Mesenchymal stem cell (in vitro differentiated cells and primary cell): Measurements from ENCODE around the gene CD59.
"Not testable (repeated sequence)": the region's sequence is repeated elsewhere in the genome, so short reads cannot be mapped to it uniquely, and the experiment has no call there.

Experiments used
- DNase-seq: peaks from one replicate; pipeline ENCODE4 v3.0.0-alpha.2; 2013
- H2AFZ ChIP-seq: one replicate; pipeline ENCODE4 v1.6.1; 2013; ENCODE audit warnings: low read depth, mild to moderate bottlenecking, control low read depth, inconsistent platforms, low read length, moderate library complexity
- H2AK5ac ChIP-seq: 2 replicates; pipeline ENCODE4 v1.6.1; 2013; ENCODE audit warnings: low read length, moderate library complexity, mild to moderate bottlenecking, inconsistent platforms; ENCODE audit not compliant: severe bottlenecking
- H2BK120ac ChIP-seq: one replicate; pipeline ENCODE4 v1.6.1; 2013; ENCODE audit warnings: low read depth, mild to moderate bottlenecking, inconsistent platforms, low read length, moderate library complexity
- H2BK12ac ChIP-seq, 2 experiments: one replicate each; pipeline ENCODE4 v1.6.1; 2013; ENCODE audit warnings: inconsistent platforms in 2 of 2, low read length in 2 of 2, mild to moderate bottlenecking in 2 of 2, moderate library complexity in 2 of 2, control low read depth in 1 of 2
- H2BK15ac ChIP-seq: one replicate; pipeline ENCODE4 v1.6.1; 2013; ENCODE audit warnings: mild to moderate bottlenecking, low read depth, inconsistent platforms; ENCODE audit not compliant: poor library complexity, severe bottlenecking
- H2BK5ac ChIP-seq: 2 replicates; pipeline ENCODE4 v1.6.1; 2013; ENCODE audit warnings: low read depth, mild to moderate bottlenecking, low read length, control low read depth, inconsistent platforms; ENCODE audit not compliant: poor library complexity, severe bottlenecking
- H3K14ac ChIP-seq, 2 experiments: one replicate each; pipeline ENCODE4 v1.6.1; 2013; ENCODE audit warnings: inconsistent platforms in 2 of 2, low read length in 2 of 2, control low read depth in 1 of 2, mild to moderate bottlenecking in 1 of 2, moderate library complexity in 1 of 2
- H3K18ac ChIP-seq, 2 experiments: one replicate each; pipeline ENCODE4 v1.6.1; 2013; ENCODE audit warnings: inconsistent platforms in 2 of 2, low read length in 2 of 2, control low read depth in 1 of 2, low read depth in 1 of 2, mild to moderate bottlenecking in 1 of 2
- H3K23ac ChIP-seq, 2 experiments: one replicate each; pipeline ENCODE4 v1.6.1; 2013; ENCODE audit warnings: inconsistent platforms in 2 of 2, low read length in 2 of 2, mild to moderate bottlenecking in 2 of 2, moderate library complexity in 2 of 2, control low read depth in 1 of 2
- H3K27ac ChIP-seq: 2 replicates; pipeline ENCODE4 v1.5.1; 2013; ENCODE audit warnings: mild to moderate bottlenecking, moderate library complexity, low read length, control low read depth, inconsistent platforms; ENCODE audit not compliant: poor library complexity, severe bottlenecking
- H3K27me3 ChIP-seq, 2 experiments: 2 replicates each; pipeline versions ENCODE4 v1.6.1 to v1.7.0; 2013; ENCODE audit warnings: low read length in 2 of 2, mild to moderate bottlenecking in 2 of 2, moderate library complexity in 2 of 2, control low read depth in 1 of 2, inconsistent platforms in 1 of 2; ENCODE audit not compliant: control insufficient read depth in 1 of 2, insufficient read depth in 1 of 2
- H3K36me3 ChIP-seq, 2 experiments: 2 replicates each; pipeline versions ENCODE4 v1.6.1 to v1.7.0; 2013; ENCODE audit warnings: low read length in 2 of 2, control low read depth in 1 of 2, inconsistent platforms in 1 of 2, low read depth in 1 of 2, mild to moderate bottlenecking in 1 of 2; ENCODE audit not compliant: insufficient read depth in 2 of 2, control insufficient read depth in 1 of 2
- H3K4ac ChIP-seq, 2 experiments: one replicate each; pipeline ENCODE4 v1.6.1; 2013; ENCODE audit warnings: inconsistent platforms in 2 of 2, low read length in 2 of 2, mild to moderate bottlenecking in 2 of 2, moderate library complexity in 2 of 2, control low read depth in 1 of 2, low read depth in 1 of 2
- H3K4me1 ChIP-seq: 2 replicates; pipeline ENCODE4 v1.6.1; 2013; ENCODE audit warnings: low read depth, low read length, control low read depth; ENCODE audit not compliant: control insufficient read depth, insufficient read depth
- H3K4me2 ChIP-seq: 2 replicates; pipeline ENCODE4 v1.6.1; 2013; ENCODE audit warnings: low read length, mild to moderate bottlenecking, inconsistent platforms; ENCODE audit not compliant: poor library complexity, severe bottlenecking
- H3K4me3 ChIP-seq, 2 experiments: 2 replicates each; pipeline versions ENCODE4 v1.5.1 to v1.7.0; 2013; ENCODE audit warnings: low read length in 2 of 2, mild to moderate bottlenecking in 2 of 2, control low read depth in 1 of 2, low read depth in 1 of 2; ENCODE audit not compliant: insufficient read depth in 1 of 2
- H3K79me1 ChIP-seq: replicated peaks from 2 replicates; pipeline ENCODE4 v1.6.1; 2013; ENCODE audit warnings: mild to moderate bottlenecking, control low read depth, low read length, inconsistent platforms; ENCODE audit not compliant: poor library complexity, severe bottlenecking
- H3K9ac ChIP-seq: 2 replicates; pipeline ENCODE4 v1.7.0; 2013; ENCODE audit warnings: mild to moderate bottlenecking, low read length, moderate library complexity
- H3K9me3 ChIP-seq: 2 replicates; pipeline ENCODE4 v1.7.0; 2013; ENCODE audit warnings: mild to moderate bottlenecking, low read length; ENCODE audit not compliant: control insufficient read depth
- H4K8ac ChIP-seq: one replicate; pipeline ENCODE4 v1.6.1; 2013; ENCODE audit warnings: inconsistent platforms, mild to moderate bottlenecking, low read length, moderate library complexity
- H4K91ac ChIP-seq: one replicate; pipeline ENCODE4 v1.6.1; 2013; ENCODE audit warnings: mild to moderate bottlenecking, low read length, inconsistent platforms
- WGBS: methylation state at CpG from one replicate; pipeline ENCODE4 v1.1.7; 2013; ENCODE audit warnings: mixed read lengths; 5-methylcytosine and 5-hydroxymethylcytosine counted together

CD59 gene

GRCh38 chr11:33684003-33684706 lies 52.1 kb downstream of the CD59 start:
- Histone ChIP-seq H2AFZ (no peak overlapping the region), H2BK12ac (no peak overlapping the region), H4K8ac (no peak overlapping the region), H3K27me3 (no peaks in the 10 kb centered on the region), H3K4ac (no peak overlapping the region), H3K36me3 (no peaks in the 10 kb centered on the region), H2BK5ac (no peak overlapping the region), H3K4me3 (no peak overlapping the region), H3K4me1 (peaks cover 12% of the 10 kb centered on the region), H3K14ac (no peak overlapping the region), H3K79me1 (no peaks in the 10 kb centered on the region), H3K23ac (no peak overlapping the region), H2BK15ac (no peak overlapping the region), H2AK5ac (no peak overlapping the region), H3K9ac (peak overlapping the region; percentile 34), H3K9me3 (no peaks in the 10 kb centered on the region), H2BK120ac (no peak overlapping the region), H4K91ac (no peak overlapping the region), H3K27ac (no peak overlapping the region), H3K4me2 (no peak overlapping the region), H3K18ac (no peak overlapping the region)
- WGBS: 63% methylated on average over 4 of the region's 5 CpGs
- DNase-seq: no peak

- Histone ChIP-seq H3K36me3 (no peaks in the 10 kb centered on the region), H3K4me2 (no peak overlapping the region), H4K91ac (no peak overlapping the region), H3K4me1 (peaks cover 10% of the 10 kb centered on the region), H3K27me3 (no peaks in the 10 kb centered on the region), H3K9me3 (no peaks in the 10 kb centered on the region), H2BK5ac (no peak overlapping the region), H2AK5ac (no peak overlapping the region), H2BK15ac (no peak overlapping the region), H3K79me1 (no peaks in the 10 kb centered on the region), H3K4me3 (no peak overlapping the region), H3K23ac (no peak overlapping the region), H3K4ac (no peak overlapping the region), H3K14ac (no peak overlapping the region), H2AFZ (no peak overlapping the region), H2BK120ac (no peak overlapping the region), H3K27ac (no peak overlapping the region), H4K8ac (no peak overlapping the region), H3K9ac (no peak overlapping the region), H2BK12ac (no peak overlapping the region), H3K18ac (no peak overlapping the region)
- no peak for DNase-seq
- 82% methylated on average over 4 of the region's 4 CpGs for WGBS
These were observed 53.8 kb downstream of the CD59 start for GRCh38 chr11:33682446-33682845.

GRCh38 chr11:33682019-33682418 lies 54.2 kb downstream of the CD59 start:
- Histone ChIP-seq H3K27ac (no peak overlapping the region), H3K9ac (no peak overlapping the region), H4K91ac (no peak overlapping the region), H2AFZ (no peak overlapping the region), H2AK5ac (peak overlapping the region; percentile 45), H3K4me2 (no peak overlapping the region), H3K4me1 (peaks cover 10% of the 10 kb centered on the region), H2BK120ac (no peak overlapping the region), H2BK5ac (no peak overlapping the region), H3K4ac (no peak overlapping the region), H3K36me3 (no peaks in the 10 kb centered on the region), H3K79me1 (no peaks in the 10 kb centered on the region), H3K9me3 (no peaks in the 10 kb centered on the region), H2BK15ac (no peak overlapping the region), H3K18ac (no peak overlapping the region), H3K14ac (no peak overlapping the region), H4K8ac (no peak overlapping the region), H3K27me3 (no peaks in the 10 kb centered on the region), H2BK12ac (no peak overlapping the region), H3K4me3 (no peak overlapping the region), H3K23ac (no peak overlapping the region)
- DNase-seq: no peak
- WGBS: 92% methylated on average over 2 of the region's 3 CpGs

- not testable (repeated sequence) for H2AFZ ChIP-seq, H2AK5ac ChIP-seq, H3K23ac ChIP-seq, H2BK5ac ChIP-seq, H3K4ac ChIP-seq, H3K9me3 ChIP-seq, H4K8ac ChIP-seq, H2BK12ac ChIP-seq, H3K14ac ChIP-seq, H4K91ac ChIP-seq, H3K9ac ChIP-seq, H3K4me3 ChIP-seq, H3K4me2 ChIP-seq, H3K18ac ChIP-seq, DNase-seq, H3K79me1 ChIP-seq, H3K27ac ChIP-seq, H2BK15ac ChIP-seq, H3K27me3 ChIP-seq, H2BK120ac ChIP-seq
- 96% methylated on average over 1 of the region's 1 CpG for WGBS
- Histone ChIP-seq H3K4me1 (peaks cover 16% of the 10 kb centered on the region), H3K36me3 (peaks cover 0 to 24% of the 10 kb centered on the region in 2 experiments)
These were observed 57.6 kb downstream of the CD59 start for GRCh38 chr11:33678616-33679015.
